Measurements from ENCODE around the gene KDM5A.
"Not testable (repeated sequence)": the region's sequence is repeated elsewhere in the genome, so short reads cannot be mapped to it uniquely, and the experiment has no call there.

Gene KDM5A

DNA sequence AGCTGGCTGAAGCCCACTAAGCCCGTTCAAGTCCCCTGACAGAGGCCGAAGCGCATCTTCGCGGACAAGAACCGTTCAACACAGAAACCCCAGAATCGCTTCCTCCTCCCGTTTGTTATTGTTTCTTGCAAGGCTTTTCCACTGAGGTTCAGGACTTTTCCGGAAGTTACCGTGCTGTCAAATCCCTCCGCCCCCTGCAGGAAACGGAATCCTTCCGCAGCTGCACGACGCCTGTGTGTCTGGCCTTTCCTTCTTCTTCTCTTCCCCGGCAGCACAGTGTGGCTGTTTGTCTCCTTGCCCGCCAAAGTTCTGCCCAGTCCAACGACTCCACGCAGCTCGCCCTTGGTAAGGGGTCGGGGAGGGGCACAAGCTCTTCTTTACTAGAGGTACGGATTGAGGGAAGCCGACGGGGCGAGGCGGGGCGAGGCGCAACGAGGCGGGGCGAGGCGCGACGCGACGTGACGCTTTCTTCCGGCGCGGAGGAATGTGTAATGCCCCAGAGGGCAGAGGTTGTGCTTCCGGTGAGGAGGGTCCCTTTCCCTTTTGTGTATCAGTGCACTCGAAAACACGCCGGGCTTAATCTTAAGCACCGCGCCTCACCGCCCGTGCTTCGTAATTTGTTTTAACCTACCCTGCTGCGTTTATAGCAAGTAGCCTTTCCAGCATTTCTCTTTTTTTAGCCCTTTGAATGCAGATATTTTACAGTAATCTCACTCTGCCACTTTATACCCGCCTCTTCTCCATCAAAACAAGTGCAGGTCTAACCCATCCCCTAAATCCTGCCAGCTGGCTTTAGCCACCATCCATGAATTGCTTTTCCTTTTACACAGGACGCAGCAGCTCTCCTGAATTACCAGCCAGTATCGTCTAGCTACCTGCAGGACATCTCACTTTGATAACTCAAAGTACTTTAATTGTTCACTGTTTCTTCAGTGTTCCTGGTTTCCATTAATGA, at the start of gene KDM5A:
Gene KDM5A (minus strand): TSS at position 179 of the 955 bp plus-strand sequence. CDS start 229 bp downstream, outside the sequence.
- peak; percentile 84 for DNase-seq (ENCODE audit: low read depth)

DNA sequence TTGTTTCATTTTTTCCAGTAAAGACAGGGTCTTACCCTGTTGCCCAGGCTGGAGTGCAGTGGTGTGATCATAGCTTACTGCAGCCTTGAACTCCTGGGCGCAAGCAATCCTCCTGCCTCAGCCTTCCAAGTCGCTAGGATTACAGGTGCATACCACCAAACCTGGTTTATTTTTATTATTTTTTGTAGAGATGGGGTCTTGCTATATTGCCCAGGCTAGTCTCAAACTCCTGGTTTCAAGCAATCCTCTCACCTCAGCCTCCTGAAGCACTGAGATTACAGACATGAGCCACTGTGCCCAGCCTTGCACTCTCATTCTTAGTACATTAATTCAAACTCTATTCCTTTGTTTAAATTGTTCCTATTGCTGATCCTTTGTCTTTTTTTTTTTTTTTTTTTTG, 46.6 kb upstream of the KDM5A start:
- DNase-seq (ENCODE audit: low read depth): not testable (repeated sequence)

DNA sequence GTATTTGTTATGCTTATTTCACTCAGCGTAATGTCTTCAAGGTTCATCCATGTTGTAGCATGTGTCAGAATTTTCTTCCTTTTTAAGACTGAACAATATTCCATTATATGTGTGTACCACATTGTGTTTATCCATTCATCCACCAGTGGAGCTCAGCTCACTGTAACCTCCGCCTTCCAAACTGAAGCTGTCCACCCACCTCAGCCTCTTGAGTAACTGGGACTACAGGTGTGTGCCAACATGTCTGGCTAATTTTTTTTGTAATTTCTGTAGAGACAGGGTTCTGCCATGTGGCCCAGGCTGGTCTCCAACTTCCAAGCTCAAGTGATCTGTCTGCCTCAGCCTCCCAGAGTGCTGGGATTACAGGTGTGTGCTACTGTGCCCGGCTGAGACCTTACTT, 33.4 kb upstream of the KDM5A start:
- DNase-seq (ENCODE audit: low read depth): no peak

DNA sequence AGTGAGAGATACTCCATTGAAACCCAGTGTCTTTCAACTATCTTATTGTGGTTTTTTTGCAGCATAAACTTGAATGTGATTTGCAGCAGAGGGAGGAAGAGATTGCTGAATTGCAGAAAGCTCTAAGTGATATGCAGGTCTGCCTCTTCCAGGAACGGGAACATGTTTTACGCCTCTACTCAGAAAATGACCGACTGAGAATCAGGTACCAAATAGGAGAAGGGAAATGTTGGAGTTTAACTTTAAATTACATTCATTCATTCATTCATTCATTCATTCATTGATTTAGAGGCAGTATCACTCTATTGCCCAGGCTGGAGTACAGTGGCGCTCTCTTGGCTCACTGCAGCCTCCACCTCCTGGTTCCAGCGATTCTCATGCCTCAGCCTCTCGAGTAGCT, 29.3 kb upstream of the KDM5A start:
- DNase-seq (ENCODE audit: low read depth): no peak

DNA sequence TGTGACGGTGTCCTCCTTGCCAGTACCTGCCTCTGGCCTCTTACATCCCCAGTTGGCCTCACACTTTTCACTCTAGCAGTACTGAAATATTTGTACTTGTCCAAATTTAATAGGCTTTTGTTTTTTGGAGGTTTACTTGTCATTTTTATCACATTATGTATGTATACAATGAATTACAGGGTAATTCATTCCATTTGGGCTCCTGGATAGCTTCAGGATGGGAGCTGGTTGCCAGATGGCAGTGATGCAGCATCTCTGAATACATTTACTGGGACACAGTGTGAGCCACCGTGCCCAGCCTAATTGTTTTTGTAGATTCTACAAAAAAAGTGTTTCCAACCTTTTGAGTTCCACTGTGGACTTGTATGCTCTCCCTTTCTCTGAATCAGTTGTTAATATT, 25.7 kb upstream of the KDM5A start:
- DNase-seq (ENCODE audit: low read depth): no peak

DNA sequence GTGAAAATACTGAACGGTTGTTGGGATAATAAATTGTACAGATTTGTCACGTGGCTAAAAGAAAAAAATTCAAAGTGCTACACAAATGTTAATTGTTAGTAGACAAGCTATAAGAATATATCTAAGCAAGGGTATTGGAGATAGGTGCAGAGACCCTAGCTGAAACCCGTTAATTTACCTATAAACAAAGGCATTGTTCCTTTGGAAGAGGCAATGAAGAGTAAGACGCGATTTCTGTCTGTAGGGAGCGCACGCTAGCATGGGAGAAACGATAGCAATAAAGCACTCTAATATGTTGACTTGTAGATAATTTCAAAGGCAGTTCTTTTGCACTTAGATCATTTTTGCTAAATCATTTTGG, 12.9 kb upstream of the KDM5A start:
- no peak for DNase-seq (ENCODE audit: low read depth)

DNA sequence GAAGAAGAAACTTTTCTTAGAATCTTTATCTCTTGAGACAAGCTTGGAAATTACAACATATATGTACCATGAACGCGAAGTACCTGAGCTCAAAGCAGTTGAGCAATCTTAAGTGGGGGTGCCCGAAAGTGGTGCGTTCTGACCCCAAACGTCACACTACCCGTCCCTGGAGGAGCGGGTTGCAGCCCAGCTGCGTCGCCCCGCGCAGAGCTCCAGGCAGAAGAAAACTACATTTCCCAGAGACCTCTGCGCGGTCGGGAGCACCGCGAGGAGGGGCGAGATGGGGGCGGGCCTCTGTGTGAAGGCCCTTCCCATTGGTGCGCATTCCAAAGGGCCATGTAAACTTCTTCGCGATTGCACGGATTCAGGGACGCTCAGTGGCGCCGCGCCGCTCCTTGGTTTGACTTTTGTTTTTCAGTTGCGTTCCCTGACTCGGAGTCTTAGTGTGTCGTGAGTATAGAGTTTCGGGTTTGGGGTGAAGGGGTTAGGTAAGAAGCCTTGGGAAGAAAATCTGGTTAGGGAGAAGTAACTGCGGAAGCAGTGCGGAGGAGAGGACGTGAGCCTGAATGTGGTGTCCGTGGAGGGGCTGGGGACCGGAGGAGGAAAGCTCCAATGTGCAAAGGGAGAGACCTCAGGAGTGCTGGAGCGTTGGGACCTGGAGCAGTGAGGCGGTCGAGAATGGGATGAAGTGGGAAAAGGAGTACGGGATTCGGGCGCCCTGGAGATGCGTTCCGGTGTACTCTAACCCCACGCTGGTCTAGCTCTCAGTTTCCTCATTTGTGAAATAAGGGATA, 12.3 kb upstream of the KDM5A start, which contains the start of gene CCDC77:
Gene CCDC77 (plus strand): TSS at position 410 of the 794 bp plus-strand sequence. CDS start 7,740 bp downstream, outside the sequence.
- peak; percentile 83 for DNase-seq (ENCODE audit: low read depth)

DNA sequence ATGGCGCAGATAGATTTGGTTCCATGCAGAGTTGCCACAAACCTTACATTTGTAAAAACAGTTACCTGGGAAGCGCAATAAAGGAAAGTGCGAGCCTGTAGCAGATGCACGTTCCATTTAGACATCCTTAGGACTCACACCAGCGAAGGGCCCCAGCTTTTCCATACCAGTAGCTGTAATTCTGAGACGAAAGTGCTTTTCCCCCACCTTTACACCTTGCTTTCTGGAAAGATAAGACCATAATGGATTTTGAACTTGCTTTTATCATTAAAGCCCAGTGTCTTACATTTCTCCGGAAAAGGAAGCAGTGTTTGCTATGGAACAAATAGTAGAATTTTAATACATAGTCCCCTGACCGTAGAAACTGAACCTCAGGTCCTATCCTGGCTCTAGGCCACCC, 11.7 kb upstream of the KDM5A start:
- no peak for DNase-seq (ENCODE audit: low read depth)

DNA sequence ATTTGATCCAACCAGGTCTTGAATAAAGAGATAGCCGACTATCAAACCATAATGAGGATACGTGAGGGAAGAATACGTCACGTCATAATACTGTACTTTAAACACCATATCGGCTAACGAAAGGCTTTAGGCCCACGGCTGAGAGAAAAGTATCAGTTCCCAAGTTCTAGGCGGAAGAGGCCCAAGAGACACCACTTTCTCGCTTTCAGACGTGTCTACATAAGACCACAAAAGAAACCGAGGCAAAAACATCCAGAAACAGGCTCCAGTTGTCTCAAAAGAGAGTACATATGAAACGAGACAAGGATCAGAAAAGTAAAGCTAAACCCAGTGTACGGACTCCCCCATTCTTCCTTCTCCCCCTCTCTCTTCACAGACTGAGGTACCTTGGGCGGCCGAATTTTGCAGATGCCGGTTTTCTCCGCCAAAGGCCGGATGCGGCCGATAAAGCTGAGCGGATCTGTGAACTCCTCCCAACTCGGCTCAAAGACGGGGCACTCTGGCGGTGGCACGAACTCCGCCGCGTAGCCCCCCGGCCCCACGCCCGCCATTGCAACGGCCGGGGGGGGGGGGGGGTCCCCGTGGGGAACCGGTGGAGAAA, 479 bp downstream of the KDM5A start:
- peak; percentile 34 for DNase-seq (ENCODE audit: low read depth)

DNA sequence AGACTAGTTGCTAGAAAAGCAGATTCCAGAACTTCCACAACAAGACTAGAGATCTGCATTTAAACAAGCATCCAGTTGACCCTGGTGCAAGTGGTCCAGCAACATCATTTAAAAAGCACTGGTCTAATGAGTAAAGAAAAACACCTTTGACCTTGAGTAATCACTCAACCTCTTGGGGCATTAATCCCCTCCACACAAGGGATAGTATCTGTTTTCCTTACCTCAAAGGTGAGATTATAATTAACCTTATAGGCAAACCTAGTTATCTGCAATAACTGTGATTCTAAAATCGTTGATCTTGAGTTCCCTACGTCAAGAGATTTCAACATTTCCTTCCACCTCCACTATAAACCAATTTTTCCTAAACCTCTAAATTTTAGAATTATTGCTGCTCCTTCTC, 1.1 kb downstream of the KDM5A start:
- no peak for DNase-seq (ENCODE audit: low read depth)

DNA sequence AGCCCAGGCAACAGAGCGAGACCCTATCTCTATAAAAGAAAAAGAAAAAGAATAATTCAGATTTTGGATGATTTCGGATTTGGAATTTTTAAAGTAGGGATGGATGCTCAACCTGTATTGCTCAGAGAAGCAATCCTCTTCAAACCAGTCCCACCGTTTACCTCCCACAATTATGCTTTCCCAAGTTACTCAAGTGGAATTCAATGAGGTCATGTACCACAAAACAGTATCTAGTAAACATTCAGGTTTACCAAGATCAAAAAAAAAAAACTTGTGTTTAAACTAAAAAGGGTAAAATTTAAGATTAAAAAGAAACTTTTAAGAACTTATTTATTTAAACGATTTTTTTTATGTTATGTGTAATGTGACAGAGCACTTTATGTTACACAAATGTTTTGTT, 2.5 kb downstream of the KDM5A start:
- DNase-seq (ENCODE audit: low read depth): no peak

DNA sequence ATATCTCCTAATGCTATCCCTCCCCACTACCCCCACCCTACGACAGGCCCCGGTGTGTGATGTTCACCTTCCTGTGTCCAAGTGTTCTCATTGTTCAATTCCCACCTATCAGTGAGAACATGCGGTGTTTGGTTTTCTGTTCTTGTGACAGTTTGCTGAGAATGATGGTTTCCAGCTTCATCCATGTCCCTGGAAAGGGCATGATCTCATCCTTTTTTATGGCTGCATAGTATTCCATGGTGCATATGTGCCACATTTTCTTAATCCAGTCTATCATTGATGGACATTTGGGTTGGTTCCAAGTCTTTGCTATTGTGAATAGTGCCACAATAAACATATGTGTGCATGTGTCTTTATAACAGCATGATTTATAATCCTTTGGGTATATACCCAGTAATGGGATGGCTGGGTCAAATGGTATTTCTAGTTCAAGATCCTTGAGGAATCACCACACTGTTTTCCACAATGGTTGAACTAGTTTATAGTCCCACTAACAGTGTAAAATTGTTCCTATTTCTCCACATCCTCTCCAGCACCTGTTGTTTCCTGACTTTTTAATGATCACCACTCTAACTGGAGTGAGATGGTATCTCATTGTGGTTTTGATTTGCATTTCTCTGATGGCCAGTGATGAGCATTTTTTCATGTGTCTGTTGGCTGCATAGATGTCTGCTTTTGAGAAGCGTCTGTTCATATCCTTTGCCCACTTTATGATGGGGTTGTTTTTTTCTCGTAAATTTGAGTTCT, 18.2 kb downstream of the KDM5A start:
- DNase-seq (ENCODE audit: low read depth): not testable (repeated sequence)

DNA sequence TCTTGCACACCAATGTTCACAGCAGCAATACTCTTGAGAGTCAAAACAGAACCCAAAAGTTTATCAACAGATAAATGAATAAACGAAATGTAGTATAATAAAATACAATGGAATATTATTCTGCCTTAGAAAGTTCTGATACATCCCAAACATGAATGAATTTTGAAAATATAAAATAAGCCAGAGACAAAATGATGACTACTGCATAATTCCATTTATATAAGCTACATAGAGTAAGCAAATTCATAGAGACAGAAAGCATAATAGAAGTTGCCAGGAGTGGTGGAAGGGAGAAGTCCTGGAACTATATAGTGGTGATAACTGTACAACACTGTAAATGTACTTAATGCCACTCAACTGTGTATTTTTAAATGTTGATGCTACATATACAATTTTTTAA, 21.1 kb downstream of the KDM5A start:
- no peak for DNase-seq (ENCODE audit: low read depth)

DNA sequence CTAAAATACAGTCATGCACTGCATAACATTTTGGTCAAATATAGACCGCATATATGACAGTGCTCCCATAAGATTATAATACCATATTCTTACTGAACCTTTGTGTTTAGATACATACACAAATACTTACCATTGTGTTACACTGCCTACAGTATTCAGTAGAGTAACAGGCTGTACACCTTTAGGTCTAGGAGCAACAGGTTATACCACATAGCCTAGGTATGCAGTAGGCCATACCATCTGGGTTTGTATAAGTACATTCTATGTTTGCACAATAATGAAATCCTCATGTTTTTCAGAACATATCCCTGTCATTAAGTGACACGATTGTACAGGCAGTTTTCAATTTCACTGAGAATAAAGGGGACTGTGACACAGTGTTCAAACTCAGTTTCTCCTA, 22.3 kb downstream of the KDM5A start:
- DNase-seq (ENCODE audit: low read depth): no peak

DNA sequence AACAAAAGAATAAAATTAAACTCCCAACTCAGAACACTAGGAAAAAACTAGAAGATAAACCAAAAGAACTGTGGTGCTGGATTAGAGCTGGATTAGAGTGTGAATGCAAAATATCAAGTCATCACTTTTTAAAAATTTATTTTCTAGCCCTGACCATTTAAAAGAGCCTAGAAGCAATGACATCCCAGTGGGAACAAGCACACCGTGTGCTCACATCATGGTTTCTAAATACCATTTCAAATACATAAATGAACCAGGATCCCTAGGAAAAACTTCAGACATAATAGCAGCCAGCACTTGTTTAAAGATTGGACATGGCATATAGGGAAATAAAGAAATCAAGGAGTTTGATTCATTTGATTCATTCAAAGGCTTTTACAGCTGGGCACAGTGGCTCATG, 30.0 kb downstream of the KDM5A start:
- DNase-seq (ENCODE audit: low read depth): no peak

DNA sequence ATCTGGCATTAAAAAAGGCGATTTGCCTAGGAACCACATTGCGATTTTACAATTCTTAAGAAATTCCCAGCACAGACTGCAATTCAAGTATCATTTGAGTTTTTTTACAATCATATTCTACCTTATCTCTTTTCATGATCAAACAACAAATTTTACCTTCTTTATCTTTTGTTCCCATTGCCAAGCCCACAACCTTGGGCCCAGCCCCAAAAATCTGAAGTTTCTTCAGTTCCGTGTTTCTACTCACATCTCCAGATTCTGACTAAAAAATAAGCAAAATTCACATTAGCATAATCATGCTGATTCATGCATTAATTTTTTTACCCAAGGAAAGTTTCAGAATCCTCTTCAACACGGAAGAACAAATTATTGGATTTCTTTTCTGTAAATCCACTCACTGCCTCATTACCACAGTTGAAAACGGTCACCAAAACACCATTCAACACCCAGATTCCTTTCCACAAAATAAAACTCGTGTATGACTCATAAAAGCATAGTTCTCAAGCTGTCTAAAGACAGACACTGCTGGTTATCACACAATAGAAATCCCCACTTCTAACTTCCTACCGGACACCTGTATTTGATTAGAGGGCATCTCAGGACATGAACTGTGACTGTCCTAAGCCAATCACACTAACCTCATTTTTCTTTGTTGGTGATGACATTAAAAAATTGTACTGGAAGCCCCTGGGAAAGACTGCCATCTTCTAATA, 32.7 kb downstream of the KDM5A start:
- no peak for DNase-seq (ENCODE audit: low read depth)

DNA sequence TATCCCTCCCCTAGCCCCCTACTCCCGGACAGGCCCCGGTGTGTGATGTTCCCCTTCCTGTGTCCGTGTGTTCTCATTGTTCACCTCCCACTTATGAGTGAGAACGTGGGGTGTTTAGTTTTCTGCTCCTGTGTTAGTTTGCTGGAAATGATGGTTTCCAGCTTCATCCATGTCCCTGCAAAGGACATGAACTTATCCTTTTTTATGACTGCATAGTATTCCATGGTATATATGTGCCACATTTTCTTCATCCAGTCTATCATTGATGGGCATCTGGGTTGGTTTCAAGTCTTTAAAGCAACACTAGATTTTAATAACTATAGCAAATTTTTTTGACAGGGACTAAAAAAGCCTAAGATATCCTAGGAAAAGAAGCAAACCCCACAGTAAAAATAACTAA, 37.9 kb downstream of the KDM5A start:
- DNase-seq (ENCODE audit: low read depth): not testable (repeated sequence)

DNA sequence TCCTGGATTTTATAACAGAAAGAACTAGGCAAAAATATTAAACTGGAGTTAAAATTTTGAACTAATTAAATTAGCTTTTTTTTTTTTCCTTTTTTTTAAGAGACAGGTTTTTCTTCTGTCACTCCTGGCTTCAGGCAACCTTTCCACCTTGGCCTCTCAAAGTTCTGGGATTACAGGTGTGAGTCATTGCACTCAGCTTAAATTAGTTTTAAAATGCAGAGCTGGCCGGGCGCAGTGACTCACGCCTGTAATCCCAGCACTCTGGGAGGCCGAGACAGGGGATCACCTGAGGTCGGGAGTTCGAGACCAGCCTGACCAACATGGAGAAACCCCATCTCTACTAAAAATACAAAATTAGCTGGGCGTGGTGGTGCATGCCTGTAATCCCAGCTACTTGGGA, 39.5 kb downstream of the KDM5A start:
- not testable (repeated sequence) for DNase-seq (ENCODE audit: low read depth)

DNA sequence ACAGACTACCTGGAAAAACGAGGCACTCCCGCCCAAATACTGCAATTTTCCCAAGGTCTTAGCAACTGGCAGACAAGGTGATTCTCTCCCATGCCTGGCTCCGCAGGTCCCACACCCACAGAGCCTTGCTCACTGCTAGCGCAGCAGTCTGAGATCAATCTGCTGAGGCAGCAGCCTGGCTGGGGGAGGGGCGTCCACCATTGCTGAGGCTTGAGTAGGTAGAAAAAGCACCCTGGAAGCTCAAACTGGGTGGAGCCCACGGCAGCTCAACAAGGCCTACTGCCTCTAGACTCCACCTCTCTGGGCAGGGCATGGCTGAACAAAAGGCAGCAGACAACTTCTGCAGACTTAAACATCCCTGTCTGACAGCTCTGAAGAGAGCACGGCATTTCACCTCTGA, 46.1 kb downstream of the KDM5A start:
- DNase-seq (ENCODE audit: low read depth): not testable (repeated sequence)

DNA sequence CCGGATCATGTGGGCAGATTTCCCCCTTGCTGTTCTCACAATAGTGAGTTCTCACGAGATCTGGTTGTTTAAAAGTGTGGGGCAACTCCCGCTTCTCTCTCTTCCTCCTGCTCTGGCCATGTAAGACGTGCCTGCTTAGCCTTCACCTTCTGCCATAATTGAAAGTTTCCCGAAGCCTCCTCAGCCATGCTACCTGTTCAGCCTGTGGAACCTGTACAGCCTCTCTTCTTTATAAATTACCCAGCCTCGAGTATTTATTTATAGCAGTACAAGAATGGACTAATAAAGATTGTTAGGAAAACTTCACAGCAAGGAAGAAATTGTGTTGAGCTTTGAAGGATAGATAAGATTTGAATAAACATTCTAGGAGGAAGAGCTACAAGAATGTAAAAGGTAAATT, 52.1 kb downstream of the KDM5A start:
- no peak for DNase-seq (ENCODE audit: low read depth)

DNA sequence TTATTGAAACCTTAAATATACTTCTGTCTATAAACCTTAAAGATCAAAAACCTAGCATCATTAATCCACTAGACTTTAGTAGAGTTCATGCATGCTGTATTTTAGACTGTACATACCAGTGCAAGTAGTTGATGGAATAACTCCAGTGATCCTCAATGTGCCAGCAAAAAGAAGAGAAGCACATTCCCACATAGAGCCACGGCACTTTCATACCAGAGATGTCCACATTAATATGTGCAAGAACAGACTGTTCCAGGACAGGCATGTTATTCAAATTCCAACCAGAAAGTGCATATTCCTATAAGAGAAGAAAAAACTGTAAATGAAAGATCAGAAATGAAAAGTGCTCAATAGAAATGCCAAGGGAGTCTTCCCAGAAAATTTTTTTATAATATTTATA, 55.0 kb downstream of the KDM5A start:
- DNase-seq (ENCODE audit: low read depth): no peak
